Small intestine (tissue), 7 donors: ENCODE results near the gene GPC3. TPM values are rescaled to one million over a fixed set of nuclear protein-coding genes. Genes with fewer than 3 reads are reported as not detected.
"Not testable (repeated sequence)": the region's sequence is repeated elsewhere in the genome, so short reads cannot be mapped to it uniquely, and the experiment has no call there.

Source experiments
- DNase-seq, 2 donors: peaks; one replicate each; pipeline versions ENCODE4 v3.0.0 to v3.0.0-alpha.2; 2013
- FAIRE-seq: peaks from 2 replicates; lab custom pipeline; 2012; peaks lifted over from hg19 to GRCh38; lab: Jason Lieb, UNC
- H3K27ac ChIP-seq, 3 donors: one replicate each; pipeline ENCODE4 v1.5.1; 2013; ENCODE audit warnings: low read length in 2 of 3, mild to moderate bottlenecking in 2 of 3, control low read depth in 1 of 3, inconsistent platforms in 1 of 3, low read depth in 1 of 3, moderate library complexity in 1 of 3
- H3K27me3 ChIP-seq, 3 donors: one replicate each; pipeline ENCODE4 v1.6.1; 2013; ENCODE audit warnings: low read length in 3 of 3, inconsistent platforms in 1 of 3; ENCODE audit not compliant: control insufficient read depth in 3 of 3, insufficient read depth in 3 of 3
- H3K36me3 ChIP-seq, 3 donors: one replicate each; pipeline ENCODE4 v1.6.1; 2013; ENCODE audit warnings: low read length in 3 of 3, inconsistent platforms in 1 of 3, low read depth in 1 of 3, mild to moderate bottlenecking in 1 of 3, moderate library complexity in 1 of 3; ENCODE audit not compliant: control insufficient read depth in 3 of 3, insufficient read depth in 2 of 3
- H3K4me1 ChIP-seq, 3 donors: one replicate each; pipeline ENCODE4 v1.6.1; 2013; ENCODE audit warnings: low read length in 2 of 3, inconsistent platforms in 1 of 3, low read depth in 1 of 3, mild to moderate bottlenecking in 1 of 3, moderate library complexity in 1 of 3; ENCODE audit not compliant: control insufficient read depth in 3 of 3, insufficient read depth in 2 of 3
- H3K4me3 ChIP-seq, 3 donors: one replicate each; pipeline ENCODE4 v1.5.1; 2013; ENCODE audit warnings: low read length in 3 of 3, control low read depth in 1 of 3, inconsistent platforms in 1 of 3, low read depth in 1 of 3, mild to moderate bottlenecking in 1 of 3, moderate library complexity in 1 of 3
- H3K9me3 ChIP-seq, 2 donors: one replicate each; pipeline ENCODE4 v1.6.1; 2013; ENCODE audit warnings: low read depth in 1 of 2, low read length in 1 of 2; ENCODE audit not compliant: control insufficient read depth in 2 of 2, insufficient read depth in 1 of 2
- WGBS, 3 donors: extraction: QIAGEN DNeasy Blood & Tissue Kit; methylation state at CpG; one replicate each; pipeline ENCODE4 v1.1.7; 2013; 5-methylcytosine and 5-hydroxymethylcytosine counted together
- polyA plus RNA-seq, 4 donors: library from polyadenylated mRNA; stranded (reverse) in 3 of 4; unstranded in 1 of 4; fragments of 200-250 nt in 3 of 4; fragments of 120-200 nt in 1 of 4; gene quantifications; one replicate each; pipeline versions ENCODE4 v1.2.1 to v1.2.3, GENCODE V29; 2013
- donor health status: healthy with polysubstance abuse.
- donor health status: control.
- donor health status: control.
- donor health status: Bipolar disorder and iron deficiency.
- donor health status: healthy.

GPC3 gene
- polyA plus RNA-seq, 4 donors, result 14.3 to 186 TPM; not detected in 2

- Histone ChIP-seq H3K9me3 (no peaks in the 10 kb centered on the region), H3K27ac (no peak overlapping the region), H3K4me1 (no peaks in the 10 kb centered on the region), H3K36me3 (no peaks in the 10 kb centered on the region), H3K4me3 (no peak overlapping the region), H3K27me3 (no peaks in the 10 kb centered on the region)
- WGBS, 3 donors, result 69 to 81% (median 70%) methylated on average over 4 of the region's 4 CpGs
- DNase-seq (no peak), FAIRE-seq (no peak)
These were observed 451.2 kb downstream of the GPC3 start for GRCh38 chrX:133534172-133534571.

DNA sequence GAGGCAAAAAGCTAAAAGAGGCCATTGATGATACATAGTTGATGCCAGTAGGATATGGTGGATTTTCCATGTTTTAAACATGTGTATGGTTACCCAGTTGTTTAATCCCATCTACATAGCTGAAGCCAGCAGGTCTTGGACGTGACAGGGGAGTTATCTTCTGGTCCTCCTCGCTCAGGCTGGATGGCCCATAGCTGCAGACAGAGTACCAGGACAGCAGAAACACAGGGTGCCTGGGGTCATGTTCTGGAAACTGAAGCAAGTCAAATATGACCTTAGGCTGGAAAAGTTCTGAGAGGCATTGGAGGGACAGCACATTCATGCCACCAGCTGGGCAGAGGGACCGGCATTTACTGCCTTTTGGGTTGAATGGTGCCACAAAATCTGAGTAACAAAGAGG, 452.1 kb downstream of the GPC3 start:
- FAIRE-seq (no peak), DNase-seq (no peak)
- 64 to 93% (median 79%) methylated on average over 3 of the region's 3 CpGs for WGBS, 3 donors
- H3K27me3 ChIP-seq, result no peaks in the 10 kb centered on the region
- no peak overlapping the region for H3K4me3 ChIP-seq
- H3K36me3 ChIP-seq, result no peaks in the 10 kb centered on the region
- H3K4me1 ChIP-seq, result no peaks in the 10 kb centered on the region
- no peaks in the 10 kb centered on the region for H3K9me3 ChIP-seq
- no peak overlapping the region for H3K27ac ChIP-seq

DNA sequence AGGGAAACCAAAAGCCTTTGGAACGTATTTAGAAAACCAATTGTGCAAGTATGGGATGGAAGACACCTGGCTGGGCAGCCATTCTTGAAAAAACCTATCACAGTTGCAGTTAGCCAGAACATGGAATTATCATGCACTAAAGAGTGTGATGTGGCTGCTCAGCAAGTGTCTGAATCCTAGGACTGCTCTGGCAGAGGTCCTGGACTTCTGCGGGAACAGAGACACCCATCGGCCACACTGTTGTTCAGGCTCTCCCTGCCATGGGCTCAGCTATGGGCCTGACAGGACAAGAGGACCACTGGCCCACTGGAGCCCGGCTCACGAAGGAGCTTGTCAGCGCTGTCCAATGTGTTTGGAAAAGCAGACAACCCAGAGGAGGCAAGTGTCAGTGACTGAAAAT, 454.4 kb downstream of the GPC3 start:
- H3K9me3 ChIP-seq, result no peaks in the 10 kb centered on the region
- WGBS, 3 donors, result 71 to 94% (median 87%) methylated on average over 6 of the region's 6 CpGs
- H3K36me3 ChIP-seq, result no peaks in the 10 kb centered on the region
- H3K4me1 ChIP-seq, result no peaks in the 10 kb centered on the region
- H3K4me3 ChIP-seq, result no peak overlapping the region
- no peaks in the 10 kb centered on the region for H3K27me3 ChIP-seq
- DNase-seq (no peak), FAIRE-seq (no peak)
- H3K27ac ChIP-seq, result no peak overlapping the region

DNA sequence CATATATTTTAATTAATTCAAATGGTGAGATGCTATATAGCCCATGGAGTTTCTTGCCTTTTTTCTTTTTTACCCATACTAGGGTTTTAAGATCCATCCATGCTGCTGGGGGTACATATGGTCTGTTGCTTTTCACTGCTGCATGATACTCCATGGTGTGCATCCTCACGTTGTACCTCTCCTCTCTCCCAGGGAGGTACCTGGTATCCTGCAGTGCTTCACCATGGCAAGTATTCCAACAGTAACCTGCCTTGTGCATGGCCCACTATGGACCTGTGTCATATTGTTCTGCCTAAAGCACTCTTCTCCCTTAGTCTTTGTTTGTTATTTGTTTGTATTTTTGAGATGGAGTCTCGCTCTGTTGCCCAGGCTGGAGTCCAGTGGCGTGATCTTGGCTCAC, 455.8 kb downstream of the GPC3 start:
- 90 to 96% (median 92%) methylated on average over 3 of the region's 3 CpGs for WGBS, 3 donors
- no peak overlapping the region for H3K4me3 ChIP-seq
- H3K27ac ChIP-seq, result no peak overlapping the region
- FAIRE-seq (no peak), DNase-seq (no peak)
- H3K9me3 ChIP-seq, result no peaks in the 10 kb centered on the region
- H3K4me1 ChIP-seq, result no peaks in the 10 kb centered on the region
- no peaks in the 10 kb centered on the region for H3K36me3 ChIP-seq
- H3K27me3 ChIP-seq, result no peaks in the 10 kb centered on the region

- Histone ChIP-seq H3K27me3 (no peaks in the 10 kb centered on the region), H3K36me3 (no peaks in the 10 kb centered on the region), H3K4me3 (no peak overlapping the region), H3K9me3 (no peaks in the 10 kb centered on the region), H3K27ac (no peak overlapping the region), H3K4me1 (no peaks in the 10 kb centered on the region)
- DNase-seq (no peak), FAIRE-seq (no peak)
- WGBS, 3 donors, result 78 to 90% (median 83%) methylated on average over 4 of the region's 4 CpGs
These were observed 457.6 kb downstream of the GPC3 start for GRCh38 chrX:133527825-133528224.

DNA sequence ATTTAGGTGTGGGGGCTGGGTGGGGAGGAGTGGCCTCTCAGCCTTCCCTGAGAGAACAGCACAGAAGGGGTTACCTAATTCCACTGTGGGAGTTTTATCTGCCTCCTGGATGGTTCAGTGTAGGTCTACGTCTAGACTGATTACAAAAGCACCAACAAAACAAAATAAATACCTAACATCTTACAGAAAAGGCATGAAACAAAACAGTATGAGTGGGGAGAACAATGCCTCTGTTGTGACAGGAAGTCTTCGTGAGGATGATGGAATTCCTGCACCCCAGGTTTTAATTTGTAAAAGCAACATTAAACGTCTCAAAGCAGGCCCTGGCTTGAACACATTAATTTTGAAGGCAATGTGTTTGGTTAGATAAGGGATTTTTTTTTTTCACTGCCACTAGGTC, 458.0 kb downstream of the GPC3 start:
- Histone ChIP-seq H3K27ac (no peak overlapping the region), H3K9me3 (no peaks in the 10 kb centered on the region), H3K27me3 (no peaks in the 10 kb centered on the region), H3K4me1 (no peaks in the 10 kb centered on the region), H3K4me3 (no peak overlapping the region), H3K36me3 (no peaks in the 10 kb centered on the region)
- FAIRE-seq (no peak), DNase-seq (no peak)
- WGBS, 3 donors, result 41 to 57% (median 43%) methylated on average over 3 of the region's 3 CpGs

- not testable (repeated sequence) for FAIRE-seq, H3K36me3 ChIP-seq, DNase-seq, H3K9me3 ChIP-seq, H3K4me1 ChIP-seq, H3K4me3 ChIP-seq, H3K27me3 ChIP-seq, H3K27ac ChIP-seq
- WGBS, 3 donors, result 80 to 95% (median 95%) methylated on average over 3 of the region's 3 CpGs
These were observed 458.6 kb downstream of the GPC3 start for GRCh38 chrX:133526773-133527172.

- H3K27ac ChIP-seq, result no peak overlapping the region
- H3K9me3 ChIP-seq, result no peaks in the 10 kb centered on the region
- H3K36me3 ChIP-seq, result no peaks in the 10 kb centered on the region
- no peak for DNase-seq
- FAIRE-seq, result no peak
- no peaks in the 10 kb centered on the region for H3K27me3 ChIP-seq
- no peaks in the 10 kb centered on the region for H3K4me1 ChIP-seq
- WGBS, 3 donors, result 86 to 97% (median 94%) methylated on average over 6 to 7 of the region's 7 CpGs
- H3K4me3 ChIP-seq, result no peak overlapping the region
These were observed 461.9 kb downstream of the GPC3 start for GRCh38 chrX:133523526-133523925.

DNA sequence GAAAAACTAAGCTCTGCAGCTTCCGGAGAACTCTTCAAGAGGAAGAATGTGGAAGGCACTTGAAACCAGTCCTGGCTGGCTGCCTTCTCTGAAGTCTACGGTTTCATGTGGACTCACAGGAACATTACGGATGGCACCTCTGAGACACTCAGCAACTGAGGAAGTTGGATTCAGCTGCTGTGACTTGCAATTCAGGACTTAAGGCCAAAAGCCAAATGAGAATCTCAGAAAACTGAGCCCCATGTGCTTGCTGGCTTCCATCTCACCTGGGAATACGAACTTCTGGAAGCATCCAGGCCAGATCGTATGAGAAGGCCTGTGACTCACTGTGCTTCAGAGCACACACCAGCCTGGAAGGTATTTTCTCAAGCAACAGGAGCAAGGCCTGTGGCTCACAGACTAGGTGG, 462.3 kb downstream of the GPC3 start:
- Histone ChIP-seq H3K4me1 (no peaks in the 10 kb centered on the region), H3K9me3 (no peaks in the 10 kb centered on the region), H3K36me3 (no peaks in the 10 kb centered on the region), H3K27me3 (no peaks in the 10 kb centered on the region), H3K27ac (no peak overlapping the region), H3K4me3 (no peak overlapping the region)
- 63 to 89% (median 86%) methylated on average over 5 of the region's 5 CpGs for WGBS, 3 donors
- no peak for DNase-seq
- FAIRE-seq, result no peak
